Hindlimb muscle (tissue), 1 donor: ENCODE data around the gene LTBP4. TPM values are rescaled to one million over a fixed set of nuclear protein-coding genes. Genes with fewer than 3 reads are reported as not detected.

Source experiments
- DNase-seq: peaks from one replicate; pipeline ENCODE4 v3.0.0-alpha.2; 2013
- polyA plus RNA-seq: library from polyadenylated mRNA; unstranded; fragments of 120-200 nt; gene quantifications from one replicate; pipeline ENCODE4 v1.2.1, GENCODE V29; 2013; ENCODE audit not compliant: insufficient read length

Gene LTBP4
- polyA plus RNA-seq, 1 donor = 297 TPM

GRCh38 chr19:40666803-40667438 is 65.8 kb downstream of the LTBP4 start:
- no peak for DNase-seq

GRCh38 chr19:40667602-40668001 is 66.4 kb downstream of the LTBP4 start:
- no peak for DNase-seq

- no peak for DNase-seq
Observed at GRCh38 chr19:40668991-40669614, 67.9 kb downstream of the LTBP4 start.

GRCh38 chr19:40671404-40671803 is 70.2 kb downstream of the LTBP4 start:
- DNase-seq = no peak

GRCh38 chr19:40672038-40672437 is 70.9 kb downstream of the LTBP4 start:
- no peak for DNase-seq

GRCh38 chr19:40672573-40673299 is 71.6 kb downstream of the LTBP4 start:
- no peak for DNase-seq

- DNase-seq = no peak
Observed at GRCh38 chr19:40673397-40673796, 72.2 kb downstream of the LTBP4 start.

GRCh38 chr19:40674291-40674690 is 73.1 kb downstream of the LTBP4 start:
- no peak for DNase-seq

- no peak for DNase-seq
Observed at GRCh38 chr19:40677156-40677555, 76.0 kb downstream of the LTBP4 start.

Other genes starting within 250 kb of the LTBP4 start
- gene HIPK4, start 211.2 kb upstream of the LTBP4 start, polyA plus RNA-seq = 1.6 TPM
- gene PRX, start 188.0 kb upstream of the LTBP4 start, polyA plus RNA-seq = 11.7 TPM
- 7.3 TPM for gene SERTAD1, start 175.4 kb upstream of the LTBP4 start, polyA plus RNA-seq
- 47.9 TPM for gene SERTAD3, start 157.0 kb upstream of the LTBP4 start, polyA plus RNA-seq
- gene BLVRB, start 135.6 kb upstream of the LTBP4 start, polyA plus RNA-seq = 42.4 TPM
- gene SPTBN4, start 134.4 kb upstream of the LTBP4 start, polyA plus RNA-seq = 0.19 TPM
- 18.7 TPM for gene SHKBP1, start 24.5 kb upstream of the LTBP4 start, polyA plus RNA-seq
- 36.7 TPM for gene NUMBL, start 89.3 kb downstream of the LTBP4 start, polyA plus RNA-seq
- 25.4 TPM for gene COQ8B, start 115.5 kb downstream of the LTBP4 start, polyA plus RNA-seq
- 12.1 TPM for gene ITPKC, start 115.7 kb downstream of the LTBP4 start, polyA plus RNA-seq
- 12.7 TPM for gene ACTMAP, start 149.1 kb downstream of the LTBP4 start, polyA plus RNA-seq
- gene SNRPA, start 149.8 kb downstream of the LTBP4 start, polyA plus RNA-seq = 75.2 TPM
- 1.2 TPM for gene MIA, start 174.2 kb downstream of the LTBP4 start, polyA plus RNA-seq
- 11.1 TPM for gene RAB4B, start 176.9 kb downstream of the LTBP4 start, polyA plus RNA-seq
- gene EGLN2, start 197.8 kb downstream of the LTBP4 start, polyA plus RNA-seq = 46.1 TPM
- gene CYP2A6, start 249.1 kb downstream of the LTBP4 start, polyA plus RNA-seq = not detected